GM12872 (cell line): ENCODE measurements around the gene PHOX2A.

Experiments
- CTCF ChIP-seq: IDR thresholded peaks from 3 replicates; pipeline ENCODE4 v1.5.1; 2011; ENCODE audit warnings: low read depth, mild to moderate bottlenecking, low read length, moderate library complexity; ENCODE audit not compliant: insufficient read depth

Gene PHOX2A

GRCh38 chr11:72222907-72223614 lies 20.9 kb downstream of the PHOX2A start:
- TF ChIP-seq CTCF = no peak

DNA sequence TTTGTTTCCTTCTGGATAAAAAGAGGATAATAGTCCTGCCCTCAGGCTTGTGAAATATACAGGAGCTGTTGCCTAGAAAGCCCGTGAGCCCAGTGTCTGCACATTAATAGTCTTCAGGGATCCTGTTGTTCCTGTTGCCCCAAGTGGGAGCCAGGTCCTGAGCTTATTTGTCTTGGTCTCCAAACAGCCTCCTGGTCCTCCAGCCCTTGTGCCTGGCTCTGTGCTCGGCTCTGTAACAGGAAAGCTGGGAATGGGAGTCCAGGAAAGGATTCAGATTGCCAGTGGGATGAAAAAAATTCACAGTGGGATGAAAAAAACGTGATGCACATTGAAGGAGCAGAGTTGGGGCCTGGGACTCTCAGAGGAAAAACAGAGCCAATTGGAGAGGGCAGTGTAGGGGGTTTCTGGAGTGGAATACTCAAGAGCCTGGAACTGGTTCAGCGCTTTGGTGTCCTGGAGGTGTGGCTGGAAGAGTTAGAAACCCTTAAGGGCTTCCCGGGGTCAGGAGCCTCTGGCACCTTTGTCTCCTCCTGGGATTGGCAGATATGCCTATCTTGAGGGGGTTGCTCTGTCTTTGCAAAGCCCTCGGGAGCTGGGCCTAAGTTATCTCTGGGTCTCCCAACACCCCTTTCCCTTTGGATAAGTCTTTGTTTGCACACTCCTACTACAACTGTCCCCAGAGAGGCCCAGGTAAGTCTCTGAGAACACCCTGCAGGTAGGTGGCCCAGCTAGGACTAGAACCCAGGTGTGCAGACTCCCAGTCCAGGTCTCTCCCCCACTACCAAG lies 21.7 kb downstream of the PHOX2A start:
- TF ChIP-seq CTCF = no peak

GRCh38 chr11:72221386-72222075 lies 22.4 kb downstream of the PHOX2A start:
- no peak for TF ChIP-seq CTCF

DNA sequence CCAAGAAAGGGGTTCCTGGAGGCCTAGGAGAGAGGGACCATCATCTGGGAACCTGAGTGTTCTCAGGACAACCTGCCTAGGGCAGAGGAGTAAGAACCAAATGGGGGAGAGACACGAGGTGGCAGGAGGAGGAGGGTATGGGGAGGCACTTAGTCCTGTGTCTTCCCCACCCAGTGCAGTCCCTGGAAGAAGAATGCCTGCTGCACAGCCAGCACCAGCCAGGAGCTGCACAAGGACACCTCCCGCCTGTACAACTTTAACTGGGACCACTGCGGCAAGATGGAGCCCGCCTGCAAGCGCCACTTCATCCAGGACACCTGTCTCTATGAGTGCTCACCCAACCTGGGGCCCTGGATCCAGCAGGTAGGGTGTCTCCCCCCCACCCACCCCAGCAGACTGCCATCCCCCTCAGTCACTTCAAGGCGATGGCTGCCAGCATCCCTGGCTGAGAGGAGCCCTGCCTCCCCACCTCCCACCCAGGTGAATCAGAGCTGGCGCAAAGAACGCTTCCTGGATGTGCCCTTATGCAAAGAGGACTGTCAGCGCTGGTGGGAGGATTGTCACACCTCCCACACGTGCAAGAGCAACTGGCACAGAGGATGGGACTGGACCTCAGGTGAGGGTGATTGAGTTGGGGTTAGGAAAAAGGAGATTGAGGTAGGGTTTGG lies 23.1 kb downstream of the PHOX2A start:
- TF ChIP-seq CTCF = no peak

DNA sequence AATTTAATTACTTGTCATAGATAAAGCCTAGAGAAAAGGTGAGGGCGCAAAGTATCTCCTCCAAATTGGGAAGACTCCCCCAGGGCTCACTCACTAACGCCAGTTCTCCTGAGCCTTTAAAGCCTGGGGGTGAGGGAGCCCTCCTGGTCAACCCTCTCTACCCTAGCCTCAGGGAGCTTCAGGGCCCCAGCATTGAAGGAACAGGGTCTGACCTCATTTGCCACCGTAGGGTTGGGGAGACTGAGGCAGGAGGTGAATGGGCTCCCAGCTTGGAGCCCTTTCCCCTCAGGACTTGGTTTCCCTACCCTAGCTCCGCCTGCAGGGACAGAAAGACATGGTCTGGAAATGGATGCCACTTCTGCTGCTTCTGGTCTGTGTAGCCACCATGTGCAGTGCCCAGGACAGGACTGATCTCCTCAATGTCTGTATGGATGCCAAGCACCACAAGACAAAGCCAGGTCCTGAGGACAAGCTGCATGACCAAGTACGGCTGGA lies 25.7 kb downstream of the PHOX2A start:
- TF ChIP-seq CTCF = no peak

DNA sequence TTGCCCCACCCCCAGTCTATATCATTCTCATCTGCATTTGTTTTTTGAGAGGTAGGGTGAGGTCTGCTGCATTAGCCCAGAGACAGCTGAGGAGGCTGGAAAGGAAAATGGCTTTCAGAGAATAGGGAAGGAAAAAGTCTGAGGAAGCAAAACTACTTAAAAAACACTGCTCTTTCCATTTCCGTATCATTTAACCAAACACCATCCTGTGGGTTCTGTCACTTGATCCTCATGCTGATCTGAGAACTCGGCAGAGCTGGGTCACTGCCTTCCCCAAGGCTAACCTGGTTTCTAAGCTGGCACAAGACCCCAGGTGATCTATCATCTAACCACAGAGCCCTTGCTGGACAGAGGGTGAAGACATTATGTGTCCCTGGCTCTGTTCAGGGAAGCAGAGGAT lies 26.1 kb downstream of the PHOX2A start:
- no peak for TF ChIP-seq CTCF

- TF ChIP-seq CTCF = no peak
Measured at GRCh38 chr11:72216638-72217037, 27.3 kb downstream of the PHOX2A start, which contains the start of gene FOLR2. FOLR2 (plus strand) TSS chr11:72216794; CDS start chr11:72218585, 1,791 bp downstream.
